Right renal pelvis (tissue), 4 donors: ENCODE measurements around the gene RPL22L1. TPM values are rescaled to one million over a fixed set of nuclear protein-coding genes. Genes with fewer than 3 reads are reported as not detected.
A peak's percentile ranks its signal among the peaks of the same experiment; 100 is the strongest.
"Not testable (repeated sequence)": the region's sequence is repeated elsewhere in the genome, so short reads cannot be mapped to it uniquely, and the experiment has no call there.

Source experiments
- DNase-seq, 4 donors: peaks; one replicate each; pipeline ENCODE4 v3.0.0-alpha.2; 2013; ENCODE audit warnings: low read depth in 4 of 4, low spot score in 3 of 4, missing footprints in 1 of 4
- polyA plus RNA-seq, 4 donors: library from polyadenylated mRNA; unstranded; fragments of 120-200 nt; gene quantifications; one replicate each; pipeline ENCODE4 v1.2.1, GENCODE V29; 2013; ENCODE audit not compliant: insufficient read length in 4 of 4

The RPL22L1 gene
- polyA plus RNA-seq, 4 donors: 61.2 to 88.2 (median 73.5) TPM

DNA sequence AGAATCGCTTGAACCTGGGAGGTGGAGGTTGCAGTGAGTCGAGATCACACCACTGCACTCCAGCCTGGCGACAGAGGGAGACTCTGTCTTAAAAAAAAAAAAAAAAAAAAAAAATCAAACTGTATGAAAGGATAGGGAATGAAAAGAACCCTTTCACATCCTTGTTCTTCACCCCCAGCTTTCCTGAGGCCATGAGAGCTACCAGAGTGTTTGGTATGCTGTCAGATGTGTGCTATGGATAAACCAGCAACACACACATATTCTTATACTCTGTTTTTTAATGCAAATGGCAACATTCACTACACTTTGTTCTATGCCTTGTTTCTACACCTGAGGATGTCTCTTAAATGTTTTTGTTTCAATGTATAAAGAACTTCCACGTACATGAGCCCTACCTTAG is 33.5 kb downstream of the RPL22L1 start:
- DNase-seq: no peak

DNA sequence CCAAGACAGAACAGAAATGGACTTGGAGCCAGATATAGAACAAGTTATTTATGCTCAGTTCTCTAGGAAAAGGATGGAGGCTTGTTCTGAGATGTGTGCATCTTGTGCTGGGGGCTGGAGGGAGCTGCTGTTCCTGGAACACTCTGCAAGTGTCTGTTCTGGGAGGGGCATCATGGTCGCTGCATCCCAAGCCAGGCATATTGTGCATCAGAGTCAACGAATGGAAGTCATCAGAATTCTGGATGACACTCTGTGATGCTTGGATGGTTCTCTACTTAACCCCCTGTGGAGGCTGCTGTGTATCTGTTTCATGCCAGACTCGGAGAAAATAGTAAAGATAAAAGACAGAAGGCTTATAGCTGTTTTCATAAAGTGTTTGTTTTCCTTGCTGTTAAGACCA is 34.7 kb downstream of the RPL22L1 start:
- peak; percentile 56 to 69 (median 69) for DNase-seq

DNA sequence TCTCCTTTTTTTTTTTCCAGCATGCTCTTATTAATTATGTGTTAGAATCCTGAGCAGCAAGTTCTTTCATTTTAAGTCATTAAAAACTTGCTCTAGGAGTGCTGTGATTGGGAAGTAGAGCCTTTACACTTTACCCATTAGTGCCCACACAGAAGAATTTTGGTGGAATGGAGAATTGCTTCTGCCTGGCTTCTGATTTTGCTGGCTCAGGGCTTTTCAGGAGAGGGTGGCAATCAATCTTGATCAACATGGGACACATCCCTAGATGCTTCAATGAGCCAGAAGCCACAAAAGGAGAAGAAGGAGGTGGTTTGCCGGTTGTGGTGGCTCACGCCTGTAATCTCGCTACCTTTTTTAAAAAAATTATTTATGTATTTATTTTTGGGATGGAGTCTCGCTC is 39.4 kb downstream of the RPL22L1 start:
- no peak for DNase-seq

DNA sequence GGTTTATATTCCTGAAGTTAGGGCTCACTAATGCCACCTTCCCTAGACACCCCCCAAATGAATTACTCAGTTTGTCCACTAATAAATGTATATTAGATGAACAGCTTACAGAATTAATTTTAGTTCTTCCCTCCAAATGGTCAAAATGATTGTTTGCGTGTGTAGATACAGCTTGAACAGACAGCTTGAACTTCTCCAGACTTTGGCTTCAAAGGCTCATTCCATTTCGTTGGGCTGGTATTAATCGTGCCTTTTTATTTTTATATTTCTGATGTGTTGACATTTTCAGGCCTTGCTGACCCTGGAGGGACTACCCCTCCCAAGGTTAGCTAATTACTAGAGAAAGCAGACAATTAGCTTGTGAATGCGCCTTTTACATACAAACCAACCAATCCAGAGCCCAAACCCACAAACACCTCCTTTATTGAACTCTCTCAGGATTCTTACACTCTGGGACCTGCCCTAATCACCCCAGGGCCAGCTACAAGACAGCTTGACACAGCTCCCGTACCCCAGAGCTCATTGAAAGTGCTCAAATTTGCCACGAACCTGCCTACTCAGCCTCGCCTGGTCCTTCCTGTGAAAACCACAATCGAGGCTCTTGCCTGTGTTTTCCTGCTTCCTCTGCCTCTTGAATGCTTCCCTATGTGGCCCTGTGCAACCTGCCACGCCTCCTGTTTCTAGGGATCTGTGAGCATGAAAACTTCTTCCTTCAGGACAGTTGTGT is 40.3 kb downstream of the RPL22L1 start:
- no peak for DNase-seq

DNA sequence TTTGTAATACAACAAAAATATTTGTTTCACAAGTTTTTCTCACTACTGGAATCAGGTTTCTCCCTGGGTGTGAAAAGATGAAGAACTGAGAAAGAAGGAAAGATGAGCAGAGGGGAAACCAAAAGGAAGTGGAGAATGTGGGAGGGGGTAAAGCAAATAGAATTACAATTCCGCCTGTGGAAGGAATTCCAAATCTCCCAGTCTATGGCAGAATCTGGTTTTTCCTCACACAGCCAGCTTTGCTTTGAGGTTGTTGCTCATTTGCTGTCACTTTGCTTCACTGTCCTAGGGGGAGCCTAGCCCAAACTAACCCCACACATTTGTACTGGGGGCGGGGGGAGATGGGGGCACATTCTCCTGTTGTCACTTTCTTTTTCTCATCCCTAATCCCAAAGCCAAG is 43.9 kb downstream of the RPL22L1 start:
- DNase-seq: no peak

DNA sequence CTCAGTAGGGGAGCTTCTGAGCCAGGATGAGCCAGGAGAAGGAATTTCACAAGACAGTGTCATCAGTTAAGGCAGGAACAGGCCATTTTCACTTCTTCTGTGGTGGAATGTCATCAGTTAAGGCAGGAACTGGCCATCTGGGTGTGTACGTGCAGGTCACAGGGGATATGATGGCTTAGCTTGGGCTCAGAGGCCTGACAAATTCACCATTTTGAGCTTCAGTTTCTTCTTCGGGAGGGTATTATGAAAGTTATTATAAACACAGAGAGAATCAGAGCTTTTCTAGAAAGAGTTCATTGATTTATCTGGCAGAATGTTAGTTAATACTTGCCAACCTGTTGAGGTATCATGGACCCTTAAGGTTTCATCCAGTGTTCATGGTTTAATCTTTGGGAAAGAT is 46.4 kb downstream of the RPL22L1 start:
- not testable (repeated sequence) for DNase-seq

DNA sequence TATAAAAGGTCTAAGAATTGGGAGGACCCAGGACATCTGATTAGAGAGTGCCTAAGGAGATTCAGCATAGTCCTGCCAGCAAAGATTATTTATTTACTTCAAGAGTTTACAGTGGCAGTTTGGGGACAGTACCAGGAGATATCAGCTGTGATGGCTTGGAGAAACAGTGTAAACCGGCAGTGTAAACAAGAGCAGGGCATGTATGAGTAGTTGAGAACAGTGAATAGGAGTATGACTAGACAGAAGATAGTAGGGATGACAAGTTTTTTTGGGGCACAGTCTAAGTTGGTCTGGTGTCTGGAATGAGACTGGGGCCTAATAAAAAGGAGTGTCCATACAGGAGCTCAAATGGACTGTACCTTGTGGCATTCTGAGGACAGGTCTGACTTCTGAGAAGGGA is 51.7 kb downstream of the RPL22L1 start:
- DNase-seq: not testable (repeated sequence)

DNA sequence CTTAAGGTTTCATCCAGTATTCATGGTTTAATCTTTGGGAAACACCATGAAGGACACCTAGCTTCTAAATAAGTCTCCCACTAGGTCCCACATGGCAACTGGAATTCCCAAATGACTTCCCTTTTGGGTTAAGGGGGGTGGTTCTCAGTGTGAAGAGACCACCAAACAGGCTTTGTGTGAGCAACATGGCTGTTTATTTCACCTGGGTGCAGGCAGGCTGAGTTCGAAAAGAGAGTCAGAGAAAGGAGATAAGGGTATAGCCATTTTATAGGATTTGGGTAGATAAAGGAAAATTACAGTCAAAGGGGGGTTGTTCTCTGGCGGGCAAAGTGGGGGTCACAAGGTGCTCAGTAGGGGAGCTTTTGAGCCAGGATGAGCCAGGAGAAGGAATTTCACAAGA is 52.5 kb downstream of the RPL22L1 start:
- DNase-seq: not testable (repeated sequence)

DNA sequence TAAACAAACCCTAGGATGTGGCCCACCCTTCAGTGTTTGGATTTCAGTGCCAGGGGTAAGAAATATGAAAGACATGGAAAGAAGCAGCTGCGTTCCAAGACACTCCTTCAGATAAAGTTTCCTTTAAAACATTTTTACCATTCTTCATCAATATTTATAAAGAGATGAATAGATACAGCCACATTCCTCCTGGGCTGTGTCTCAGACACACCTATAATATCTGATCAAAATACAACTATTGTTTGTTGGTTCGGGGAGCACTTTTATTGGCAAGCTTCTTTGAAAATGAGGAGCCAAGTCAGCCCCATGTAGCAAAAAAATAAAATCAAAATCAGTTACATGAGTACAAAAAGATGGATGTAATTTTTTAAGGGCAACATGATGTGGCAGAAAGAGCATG is 53.2 kb downstream of the RPL22L1 start:
- DNase-seq: no peak

DNA sequence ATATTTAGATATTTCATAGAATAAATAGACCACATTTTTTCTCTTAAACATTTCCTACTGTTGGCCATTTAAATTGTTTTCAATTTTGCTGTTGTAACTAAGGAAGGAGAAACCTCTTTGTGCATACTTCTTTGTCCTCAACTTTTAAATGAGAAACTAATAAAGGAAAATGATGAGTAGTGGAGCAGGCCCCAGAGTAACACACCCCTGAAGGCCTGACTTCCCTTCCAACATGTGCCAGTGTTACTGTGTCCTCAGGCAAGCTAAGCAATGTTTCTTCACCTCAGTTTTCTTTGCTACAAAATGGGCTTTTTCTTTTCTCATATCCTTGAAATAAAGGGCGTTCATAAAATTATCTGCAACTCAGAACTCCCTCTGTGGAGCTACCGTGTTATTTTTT is 53.7 kb downstream of the RPL22L1 start:
- no peak for DNase-seq

DNA sequence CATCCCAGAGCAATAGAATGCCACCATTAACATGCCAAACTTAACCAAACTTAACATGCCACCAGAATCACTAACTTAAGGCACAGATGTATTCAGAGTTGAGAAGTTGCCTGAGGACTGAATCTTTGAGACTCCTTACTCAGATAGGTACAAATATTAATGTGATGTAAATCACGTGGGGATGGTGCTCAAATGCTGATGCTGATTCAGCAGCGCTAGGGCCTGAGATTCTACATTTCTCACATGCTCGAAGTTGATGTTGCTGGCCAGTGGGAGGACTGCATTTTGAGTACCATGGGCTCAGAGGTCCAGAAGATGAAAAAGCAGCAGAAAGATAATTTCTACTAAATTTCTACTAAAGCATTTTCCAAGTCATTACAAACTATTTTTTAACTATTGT is 54.1 kb downstream of the RPL22L1 start:
- no peak for DNase-seq

DNA sequence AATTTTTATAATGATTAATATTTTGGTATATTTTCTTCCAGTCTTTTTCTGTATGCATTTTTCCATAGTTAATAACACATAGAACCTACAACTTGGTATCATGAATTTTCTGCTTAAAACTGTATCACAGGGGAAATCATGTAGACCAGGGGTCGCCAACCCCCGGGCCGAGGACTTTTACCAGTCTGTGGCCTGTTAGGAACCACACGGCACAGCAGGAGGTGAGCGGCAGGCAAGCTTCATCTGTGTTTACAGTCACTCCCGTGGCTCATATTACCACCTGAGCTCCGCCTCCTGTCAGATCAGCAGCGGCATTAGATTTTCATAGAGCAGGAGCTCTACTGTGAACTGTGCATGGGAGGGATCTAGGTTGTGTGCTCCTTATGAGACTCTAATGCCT is 54.7 kb downstream of the RPL22L1 start:
- no peak for DNase-seq

Other genes starting within 250 kb of the RPL22L1 start
- gene EIF5A2, start 38.4 kb upstream of the RPL22L1 start, polyA plus RNA-seq: 1 to 10 TPM; 6.6 to 8.5 (median 7.7) TPM
- gene SLC2A2, start 156.5 kb upstream of the RPL22L1 start, polyA plus RNA-seq: 10 to 100 TPM; 12.5 to 17.3 (median 14.6) TPM